HG03460 (cell line): ENCODE results near the gene TRPM4.
"Not testable (repeated sequence)": the region's sequence is repeated elsewhere in the genome, so short reads cannot be mapped to it uniquely, and the experiment has no call there.

Source experiments
- ATAC-seq: cut with Tn5 transposase; IDR thresholded peaks from one replicate; pipeline ENCODE4 v1.9.1; 2021; ENCODE audit not compliant: unreplicated experiment

Gene TRPM4

GRCh38 chr19:49126575-49126974 lies 31.0 kb upstream of the TRPM4 start:
- ATAC-seq: no peak

- ATAC-seq: not testable (repeated sequence)
These were observed 30.4 kb upstream of the TRPM4 start for GRCh38 chr19:49127225-49127624.

GRCh38 chr19:49127674-49128544 lies 29.7 kb upstream of the TRPM4 start:
- ATAC-seq: peak; percentile 84

- ATAC-seq: no peak
These were observed 28.9 kb upstream of the TRPM4 start for GRCh38 chr19:49128545-49129237.

GRCh38 chr19:49129238-49129583 lies 28.4 kb upstream of the TRPM4 start:
- ATAC-seq: no peak

- no peak for ATAC-seq
These were observed 27.3 kb upstream of the TRPM4 start for GRCh38 chr19:49130325-49130724.

GRCh38 chr19:49132974-49133609 lies 24.5 kb upstream of the TRPM4 start:
- ATAC-seq: no peak

GRCh38 chr19:49133621-49134454 lies 23.8 kb upstream of the TRPM4 start:
- no peak for ATAC-seq

- ATAC-seq: no peak
These were observed 21.9 kb upstream of the TRPM4 start for GRCh38 chr19:49135686-49136085.

GRCh38 chr19:49136771-49137171 lies 20.8 kb upstream of the TRPM4 start:
- ATAC-seq: no peak

GRCh38 chr19:49140951-49141350 lies 16.6 kb upstream of the TRPM4 start:
- ATAC-seq: no peak

GRCh38 chr19:49141352-49141751 lies 16.2 kb upstream of the TRPM4 start:
- ATAC-seq: no peak

GRCh38 chr19:49142866-49143335 lies 14.7 kb upstream of the TRPM4 start:
- no peak for ATAC-seq

- ATAC-seq: no peak
These were observed 11.8 kb upstream of the TRPM4 start for GRCh38 chr19:49145573-49146407.

GRCh38 chr19:49146408-49146770 lies 11.2 kb upstream of the TRPM4 start:
- ATAC-seq: not testable (repeated sequence)

GRCh38 chr19:49148044-49148682 lies 9.4 kb upstream of the TRPM4 start:
- no peak for ATAC-seq

- no peak for ATAC-seq
These were observed 8.6 kb upstream of the TRPM4 start for GRCh38 chr19:49148784-49149651.

GRCh38 chr19:49149652-49150105 lies 7.9 kb upstream of the TRPM4 start:
- ATAC-seq: no peak
